Cardiac muscle cell (in vitro differentiated cells and primary cell): ENCODE results near the gene VWCE. TPM values are rescaled to one million over a fixed set of nuclear protein-coding genes. Genes with fewer than 3 reads are reported as not detected.

ENCODE experiments used
- DNase-seq, 2 donors: peaks; one replicate each; pipeline versions ENCODE4 v3.0.0 to v3.0.0-alpha.2; 2010 to 2017; ENCODE audit warnings: low read depth in 1 of 2, low spot score in 1 of 2
- H3K27ac ChIP-seq: fragments of 200-600 bp; sonication (generic); 2 replicates; pipeline ENCODE4 v1.5.1; 2016
- H3K27me3 ChIP-seq: fragments of 200-600 bp; sonication (generic); 2 replicates; pipeline ENCODE4 v1.6.0; 2016; ENCODE audit warnings: control low read depth
- H3K36me3 ChIP-seq: fragments of 200-600 bp; sonication (generic); 2 replicates; pipeline ENCODE4 v1.5.1; 2016; ENCODE audit warnings: control low read depth
- H3K4me1 ChIP-seq: fragments of 200-600 bp; sonication (generic); 2 replicates; pipeline ENCODE4 v1.8.1; 2017; ENCODE audit warnings: low read depth, mild to moderate bottlenecking, mixed run types
- H3K4me3 ChIP-seq: fragments of 200-600 bp; sonication (generic); 2 replicates; pipeline ENCODE4 v1.5.1; 2016; ENCODE audit warnings: mild to moderate bottlenecking
- H3K9me3 ChIP-seq: fragments of 200-600 bp; sonication (generic); 2 replicates; pipeline ENCODE4 v1.5.1; 2017; ENCODE audit warnings: low read depth, mild to moderate bottlenecking, control low read depth
- CTCF ChIP-seq: IDR thresholded peaks from 2 replicates; pipeline ENCODE4 v1.5.1; 2012; ENCODE audit warnings: low read depth, mild to moderate bottlenecking, low read length
- polyA plus RNA-seq: library from polyadenylated mRNA; unstranded; fragments of >200 nt; fragmentation: Nextera tagmentation; extraction: Ambion mirVana; gene quantifications from 2 replicates; pipeline ENCODE4 v1.2.1, GENCODE V29; 2016
- total RNA-seq: library from RNA; depleted of rRNA; stranded (reverse); fragments of >200 nt; gene quantifications from 2 replicates; pipeline ENCODE4 v1.2.3, GENCODE V29; 2016

Gene VWCE
- total and polyA plus RNA-seq, 2 experiments from 2014 or later = 2.3 to 3.1 TPM

- peaks cover 13% of the 10 kb centered on the region for H3K4me1 ChIP-seq
- H3K4me3 ChIP-seq = no peak overlapping the region
- no peak for TF ChIP-seq CTCF
- H3K9me3 ChIP-seq = no peaks in the 10 kb centered on the region
- no peaks in the 10 kb centered on the region for H3K27me3 ChIP-seq
- H3K27ac ChIP-seq = no peak overlapping the region
- H3K36me3 ChIP-seq = no peaks in the 10 kb centered on the region
- DNase-seq = peak in 1 of 2 donors; percentile 67
Observed at GRCh38 chr11:61334434-61335354, 39.6 kb upstream of the VWCE start.

- Histone ChIP-seq H3K4me1 (peaks cover 13% of the 10 kb centered on the region), H3K27me3 (no peaks in the 10 kb centered on the region), H3K27ac (peak overlapping the region; percentile 95), H3K9me3 (no peaks in the 10 kb centered on the region), H3K36me3 (peaks cover 6% of the 10 kb centered on the region), H3K4me3 (peak overlapping the region; percentile 95)
- no peak for DNase-seq
- no peak for TF ChIP-seq CTCF
Observed at GRCh38 chr11:61333550-61334433, 38.7 kb upstream of the VWCE start.

- peaks cover 13% of the 10 kb centered on the region for H3K4me1 ChIP-seq
- H3K27me3 ChIP-seq = no peaks in the 10 kb centered on the region
- H3K4me3 ChIP-seq = peak within 1 kb of the TSS; percentile 95
- TF ChIP-seq CTCF = no peak
- H3K27ac ChIP-seq = peak within 1 kb of the TSS; percentile 95
- DNase-seq = peak; percentile 93 to 97
- H3K9me3 ChIP-seq = no peaks in the 10 kb centered on the region
- peaks cover 12% of the 10 kb centered on the region for H3K36me3 ChIP-seq
Observed at GRCh38 chr11:61332797-61333549, 37.9 kb upstream of the VWCE start, which contains the start of the genes DDB1 and TKFC. DDB1 (minus strand) TSS chr11:61333105; CDS start chr11:61332968, 137 bp downstream. TKFC (plus strand) TSS chr11:61333228; CDS start chr11:61334729, 1,501 bp downstream.

GRCh38 chr11:61332281-61332796 lies 37.2 kb upstream of the VWCE start:
- Histone ChIP-seq H3K4me3 (peak overlapping the region; percentile 95), H3K36me3 (peaks cover 19% of the 10 kb centered on the region), H3K9me3 (no peaks in the 10 kb centered on the region), H3K27ac (peak overlapping the region; percentile 95), H3K4me1 (peaks cover 13% of the 10 kb centered on the region), H3K27me3 (no peaks in the 10 kb centered on the region)
- peak; percentile 28 to 29 for DNase-seq
- peak; percentile 2 for TF ChIP-seq CTCF
